ENCODE data around the gene IGSF23. TPM values are rescaled to one million over a fixed set of nuclear protein-coding genes. Genes with fewer than 3 reads are reported as not detected.
"Not testable (repeated sequence)": the region's sequence is repeated elsewhere in the genome, so short reads cannot be mapped to it uniquely, and the experiment has no call there.

Gene IGSF23
- total RNA-seq, 1 donor from 2014 or later, result not detected

DNA sequence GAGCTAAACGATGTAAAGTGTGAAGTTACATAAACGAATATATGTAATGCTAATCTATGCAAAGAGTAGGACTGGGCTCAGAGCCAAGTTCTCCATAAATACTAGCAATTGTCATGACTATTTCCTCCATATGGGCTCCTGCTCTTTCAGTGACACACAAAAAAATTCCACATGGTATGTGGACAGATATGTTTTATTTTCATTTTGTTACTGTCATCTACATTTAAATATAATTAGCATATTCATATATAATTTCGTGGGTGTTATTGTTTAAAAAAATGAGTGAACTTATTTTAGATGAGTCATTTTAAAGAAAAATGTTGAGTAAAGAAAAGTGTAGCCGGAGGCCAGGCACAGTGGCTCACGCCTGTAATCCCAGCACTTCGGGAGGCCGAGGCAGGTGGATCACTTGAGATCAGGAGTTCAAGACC lies 5.0 kb upstream of the IGSF23 start:
- no peak for FAIRE-seq
- no peak for DNase-seq (ENCODE audit: low spot score in 2 of 2)

GRCh38 chr19:44609219-44609618 lies 4.1 kb upstream of the IGSF23 start:
- DNase-seq (ENCODE audit: low spot score in 2 of 2) (no peak), FAIRE-seq (no peak)

GRCh38 chr19:44610497-44610896 lies 2.9 kb upstream of the IGSF23 start:
- DNase-seq (ENCODE audit: low spot score in 2 of 2); FAIRE-seq: not testable (repeated sequence)

DNA sequence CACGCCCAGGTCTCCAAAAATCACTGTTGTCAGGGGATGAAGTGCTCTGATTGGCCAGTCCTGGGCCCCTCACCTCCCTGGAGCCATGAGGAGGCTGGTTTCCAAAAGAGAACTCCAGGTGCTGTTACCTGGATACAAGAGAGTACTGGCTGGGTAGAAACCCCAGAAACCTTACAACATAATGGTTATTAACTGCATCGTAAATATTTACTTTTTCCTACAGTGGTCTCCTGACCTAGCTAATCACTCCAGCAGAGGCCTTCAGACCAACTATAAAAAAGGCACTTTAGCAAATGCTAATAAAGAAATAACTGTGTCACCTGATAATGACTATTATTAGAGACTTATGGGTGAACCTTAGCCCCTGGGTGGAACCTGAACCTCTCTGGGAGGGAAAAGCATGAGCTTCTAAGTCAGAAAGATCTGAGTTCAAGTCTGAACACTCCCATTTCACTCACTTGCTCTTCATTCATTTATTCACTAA lies 1.5 kb upstream of the IGSF23 start:
- no peak for FAIRE-seq

GRCh38 chr19:44614313-44614712 lies 950 bp downstream of the IGSF23 start:
- no peak for FAIRE-seq

More for the DNA sequence above, 1.5 kb upstream of the IGSF23 start:
- DNase-seq (ENCODE audit: low spot score in 2 of 2), result no peak

DNA sequence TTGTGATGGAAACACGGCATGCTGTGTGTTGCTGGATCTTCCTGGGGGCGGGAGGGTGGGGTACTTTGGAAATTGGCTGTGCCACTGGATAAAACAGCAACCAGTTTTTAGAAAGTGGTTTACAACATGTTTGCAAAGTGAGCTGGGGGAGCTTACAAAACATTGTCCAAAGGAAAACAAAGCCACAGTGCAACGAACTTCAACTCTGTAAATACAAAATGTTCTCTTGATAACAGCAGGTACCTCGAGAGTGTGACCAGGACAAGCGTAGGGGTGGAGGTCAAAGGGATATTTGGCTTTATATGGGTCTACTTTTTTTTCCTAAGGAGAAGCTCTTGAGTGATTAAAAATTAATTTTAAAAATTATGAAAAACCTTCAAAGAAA lies 2.5 kb downstream of the IGSF23 start:
- FAIRE-seq (no peak), DNase-seq (ENCODE audit: low spot score in 2 of 2) (no peak)

More at GRCh38 chr19:44614313-44614712, 950 bp downstream of the IGSF23 start:
- no peak for DNase-seq (ENCODE audit: low spot score in 2 of 2)

DNA sequence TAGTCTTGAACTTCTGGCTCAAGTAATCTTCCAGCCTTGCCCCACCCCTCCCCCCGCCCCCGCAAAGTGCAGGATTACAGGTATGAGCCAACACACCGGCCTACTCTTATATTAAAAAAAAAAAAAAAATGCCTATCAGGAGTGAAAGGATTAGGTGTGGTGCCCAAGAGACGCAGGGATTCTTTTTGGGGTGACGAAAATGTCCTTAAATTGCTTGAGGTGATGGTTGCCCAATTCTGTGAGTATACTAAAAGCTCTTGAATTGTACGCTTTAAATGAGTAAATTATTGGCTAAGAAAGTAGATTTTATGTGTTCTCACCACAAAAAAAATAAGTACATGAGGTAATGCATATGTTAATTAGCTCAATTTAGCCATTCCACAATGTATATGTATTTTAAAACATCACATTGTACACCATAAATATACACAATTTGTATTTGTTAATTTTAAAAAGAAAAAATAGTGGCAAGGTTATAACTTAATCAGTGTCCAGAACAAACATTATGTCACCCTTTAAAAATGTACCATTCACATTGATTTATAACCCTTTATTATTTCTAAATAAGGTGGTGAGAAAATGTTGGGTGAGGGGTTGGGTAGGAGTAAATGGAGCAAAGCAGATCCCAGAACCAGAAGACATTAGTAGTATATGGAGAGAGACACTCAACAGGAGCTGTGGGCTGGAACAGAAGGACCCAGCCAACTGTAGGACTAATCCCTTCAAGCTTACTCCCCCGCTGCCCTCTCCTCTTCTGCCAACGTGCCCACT lies 3.9 kb downstream of the IGSF23 start:
- FAIRE-seq (no peak), DNase-seq (ENCODE audit: low spot score in 2 of 2) (no peak)

- DNase-seq (ENCODE audit: low spot score in 2 of 2), result no peak
- FAIRE-seq, result no peak
Measured at GRCh38 chr19:44618640-44619357, 5.4 kb downstream of the IGSF23 start.

- no peak for DNase-seq (ENCODE audit: low spot score in 2 of 2)
- FAIRE-seq, result no peak
Measured at GRCh38 chr19:44620667-44621066, 7.3 kb downstream of the IGSF23 start.

GRCh38 chr19:44621367-44621766 lies 8.0 kb downstream of the IGSF23 start:
- FAIRE-seq (no peak), DNase-seq (ENCODE audit: low spot score in 2 of 2) (no peak)

DNA sequence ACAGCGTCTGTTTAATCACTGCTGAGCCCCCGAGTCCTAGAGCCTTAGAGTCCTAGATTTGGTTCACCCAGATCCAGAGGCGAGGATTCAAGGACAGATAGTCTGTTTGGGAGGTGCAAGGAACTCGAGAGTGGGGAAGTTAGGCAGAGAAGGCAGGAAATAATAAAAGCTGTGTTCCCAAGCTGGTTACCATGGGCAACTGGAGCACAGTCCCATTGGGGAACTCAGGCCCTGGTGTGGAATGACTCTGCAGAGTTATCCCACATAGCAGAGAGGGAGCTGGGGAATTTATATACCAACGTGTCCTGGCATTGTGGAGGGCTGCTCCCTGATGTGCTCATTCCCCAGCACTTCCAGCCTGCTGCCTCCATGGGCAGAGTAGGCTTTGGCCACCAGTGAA lies 9.7 kb downstream of the IGSF23 start:
- DNase-seq (ENCODE audit: low spot score in 2 of 2) (no peak), FAIRE-seq (no peak)

DNA sequence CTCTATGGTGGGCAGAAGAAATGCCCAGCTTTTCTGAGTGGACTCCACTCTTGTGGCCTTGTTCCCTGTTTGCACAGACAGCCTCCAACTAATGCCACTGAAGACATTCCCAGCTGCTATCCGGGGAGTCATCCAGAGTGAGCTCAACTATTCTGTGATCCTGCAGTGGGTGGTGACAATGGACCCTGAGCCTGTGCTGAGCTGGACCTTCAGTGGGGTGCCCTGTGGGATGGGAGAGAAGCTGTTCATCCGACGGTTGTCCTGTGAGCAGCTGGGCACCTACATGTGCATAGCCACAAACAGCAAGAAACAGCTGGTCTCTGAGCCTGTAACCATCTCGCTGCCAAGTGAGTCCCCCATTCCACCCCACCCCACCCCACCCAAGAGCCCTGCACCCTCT lies 10.3 kb downstream of the IGSF23 start:
- FAIRE-seq (no peak), DNase-seq (ENCODE audit: low spot score in 2 of 2) (no peak)

GRCh38 chr19:44624840-44625354 lies 11.5 kb downstream of the IGSF23 start:
- no peak for FAIRE-seq
- DNase-seq (ENCODE audit: low spot score in 2 of 2), result no peak

- FAIRE-seq; DNase-seq (ENCODE audit: low spot score in 2 of 2): not testable (repeated sequence)
Measured at GRCh38 chr19:44625637-44626036, 12.3 kb downstream of the IGSF23 start.

DNA sequence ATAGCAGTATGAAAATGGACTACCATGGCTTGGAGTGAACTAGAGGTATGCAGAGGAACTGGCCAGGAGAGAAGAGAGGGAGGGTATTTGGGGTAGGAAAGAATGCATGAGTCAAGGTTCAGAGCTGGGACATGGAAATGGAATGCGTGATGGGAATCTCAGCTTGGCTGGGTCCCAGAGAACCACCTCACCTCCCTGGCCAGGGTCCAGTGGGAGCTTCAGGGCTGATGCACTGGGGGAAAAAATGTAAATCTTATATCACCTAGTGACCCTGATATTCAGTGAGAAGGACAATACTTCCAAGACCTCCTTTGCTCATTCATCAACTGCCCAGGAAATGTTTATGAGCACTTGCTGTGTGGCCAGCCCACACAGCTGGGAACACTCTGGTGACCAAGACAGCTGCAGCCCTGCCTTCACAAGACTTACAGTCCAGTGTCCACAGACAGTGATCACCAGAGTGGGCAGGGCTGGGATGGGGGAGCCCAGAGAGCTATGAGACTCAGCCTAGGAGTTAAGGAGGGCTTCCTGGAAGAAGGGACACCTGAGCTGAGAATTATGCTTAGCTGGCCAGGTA lies 12.8 kb downstream of the IGSF23 start:
- FAIRE-seq, result no peak

GRCh38 chr19:44627631-44628030 lies 14.3 kb downstream of the IGSF23 start:
- DNase-seq (ENCODE audit: low spot score in 2 of 2) (no peak), FAIRE-seq (no peak)

More for the DNA sequence above, 12.8 kb downstream of the IGSF23 start:
- no peak for DNase-seq (ENCODE audit: low spot score in 2 of 2)

DNA sequence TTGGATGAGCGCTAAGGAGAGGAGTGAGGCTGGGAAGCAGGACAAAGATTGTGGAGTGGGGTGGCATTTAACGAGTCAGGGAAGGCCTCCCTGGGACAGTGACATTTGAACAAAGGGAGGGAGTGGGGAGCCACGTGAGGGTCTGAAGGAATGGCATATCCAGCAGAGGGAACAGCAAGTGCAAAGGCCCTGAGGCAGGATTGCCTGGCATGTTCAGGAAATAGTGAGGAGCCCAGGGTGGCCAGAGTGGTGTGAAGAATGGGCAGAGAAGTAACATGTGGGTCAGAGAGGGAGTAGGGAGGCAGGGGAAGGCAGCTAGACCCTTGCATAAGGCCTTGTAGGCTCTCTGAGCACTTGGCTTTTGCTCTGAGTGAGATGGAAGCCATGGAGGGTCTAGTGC lies 15.4 kb downstream of the IGSF23 start:
- DNase-seq (ENCODE audit: low spot score in 2 of 2), result no peak
- FAIRE-seq, result no peak

GRCh38 chr19:44631611-44632010 lies 18.2 kb downstream of the IGSF23 start:
- not testable (repeated sequence) for DNase-seq (ENCODE audit: low spot score in 2 of 2)

DNA sequence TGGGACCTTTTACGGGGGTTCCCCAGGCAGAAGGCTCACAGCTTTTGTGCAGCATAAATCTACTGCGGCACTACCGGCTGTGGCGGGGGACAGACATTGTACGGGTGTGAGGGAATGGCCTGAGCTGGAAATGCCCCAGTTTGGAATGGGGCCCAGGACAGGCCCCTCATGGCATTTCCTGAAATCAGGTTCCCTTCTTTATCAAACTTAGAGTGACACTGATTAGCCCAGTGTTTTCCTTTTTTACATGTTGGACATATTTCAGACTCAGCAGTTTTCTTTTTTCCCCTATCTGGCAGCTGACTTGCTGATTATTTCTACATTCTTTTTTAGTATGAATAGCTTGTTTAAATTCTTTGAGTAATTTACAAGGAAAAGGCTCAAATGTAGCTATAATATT lies 20.7 kb downstream of the IGSF23 start:
- FAIRE-seq; DNase-seq (ENCODE audit: low spot score in 2 of 2): not testable (repeated sequence)

More at GRCh38 chr19:44631611-44632010, 18.2 kb downstream of the IGSF23 start:
- FAIRE-seq, result not testable (repeated sequence)

GRCh38 chr19:44634785-44635184 lies 21.4 kb downstream of the IGSF23 start:
- FAIRE-seq (no peak), DNase-seq (ENCODE audit: low spot score in 2 of 2) (no peak)
